CD4-positive, alpha-beta T cell treated with Interferon alpha-2 for 1 hour (primary cell): ENCODE results near the gene LMOD2.
"Not testable (repeated sequence)": the region's sequence is repeated elsewhere in the genome, so short reads cannot be mapped to it uniquely, and the experiment has no call there.

ENCODE experiments used
- DNase-seq, 2 donors: peaks; one replicate each; pipeline ENCODE4 v3.0.0-alpha.2; 2020 to 2022

The LMOD2 gene, protein sequence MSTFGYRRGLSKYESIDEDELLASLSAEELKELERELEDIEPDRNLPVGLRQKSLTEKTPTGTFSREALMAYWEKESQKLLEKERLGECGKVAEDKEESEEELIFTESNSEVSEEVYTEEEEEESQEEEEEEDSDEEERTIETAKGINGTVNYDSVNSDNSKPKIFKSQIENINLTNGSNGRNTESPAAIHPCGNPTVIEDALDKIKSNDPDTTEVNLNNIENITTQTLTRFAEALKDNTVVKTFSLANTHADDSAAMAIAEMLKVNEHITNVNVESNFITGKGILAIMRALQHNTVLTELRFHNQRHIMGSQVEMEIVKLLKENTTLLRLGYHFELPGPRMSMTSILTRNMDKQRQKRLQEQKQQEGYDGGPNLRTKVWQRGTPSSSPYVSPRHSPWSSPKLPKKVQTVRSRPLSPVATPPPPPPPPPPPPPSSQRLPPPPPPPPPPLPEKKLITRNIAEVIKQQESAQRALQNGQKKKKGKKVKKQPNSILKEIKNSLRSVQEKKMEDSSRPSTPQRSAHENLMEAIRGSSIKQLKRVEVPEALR

DNA sequence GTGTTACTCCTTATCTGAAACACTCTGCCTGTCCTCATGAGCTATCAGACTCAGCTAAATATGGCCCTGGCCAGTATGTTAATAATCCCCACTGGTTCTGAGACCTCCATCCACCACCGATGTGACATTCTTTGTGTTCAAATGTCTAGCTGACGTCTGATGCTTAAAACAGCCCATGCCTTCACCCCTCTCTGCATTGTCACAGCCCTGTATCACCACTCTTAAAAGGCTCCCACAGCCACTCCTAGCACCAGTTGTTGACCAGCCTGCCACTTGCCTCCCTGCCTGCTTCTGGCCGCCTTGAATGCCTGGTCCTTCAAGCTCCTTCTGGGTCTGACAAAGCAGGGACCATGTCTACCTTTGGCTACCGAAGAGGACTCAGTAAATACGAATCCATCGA lies at the start of gene LMOD2:
Gene LMOD2, plus strand, starts transcription at position 253 of the 400 bp plus-strand sequence. Its CDS starts 98 bp downstream, at position 351.
- DNase-seq, result no peak

DNA sequence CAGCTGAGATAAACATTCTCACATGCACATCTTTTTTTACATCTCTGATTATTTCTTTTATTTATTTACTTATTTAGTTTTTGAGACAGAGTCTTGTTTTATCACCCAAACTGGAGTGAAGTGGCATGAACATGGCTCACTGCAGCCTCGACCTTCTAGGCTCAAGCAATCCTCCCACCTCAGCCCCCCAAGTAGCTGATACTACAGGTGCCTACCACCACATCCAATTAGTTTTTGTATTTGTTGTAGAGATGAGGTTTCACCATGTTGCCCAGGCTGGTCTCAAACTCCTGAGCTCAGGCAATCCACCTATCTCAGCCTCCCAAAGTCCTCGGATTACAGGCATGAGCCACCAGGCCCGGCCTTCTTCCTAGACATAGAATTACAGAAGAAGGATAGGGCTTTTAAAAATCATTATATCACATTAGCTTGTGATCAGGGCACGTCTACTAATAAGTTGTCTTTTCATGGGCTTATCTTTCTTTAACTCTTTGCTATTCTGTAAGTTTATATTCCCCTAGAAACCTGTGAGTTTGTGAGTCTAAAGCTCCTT lies 48.2 kb upstream of the LMOD2 start:
- no peak for DNase-seq

DNA sequence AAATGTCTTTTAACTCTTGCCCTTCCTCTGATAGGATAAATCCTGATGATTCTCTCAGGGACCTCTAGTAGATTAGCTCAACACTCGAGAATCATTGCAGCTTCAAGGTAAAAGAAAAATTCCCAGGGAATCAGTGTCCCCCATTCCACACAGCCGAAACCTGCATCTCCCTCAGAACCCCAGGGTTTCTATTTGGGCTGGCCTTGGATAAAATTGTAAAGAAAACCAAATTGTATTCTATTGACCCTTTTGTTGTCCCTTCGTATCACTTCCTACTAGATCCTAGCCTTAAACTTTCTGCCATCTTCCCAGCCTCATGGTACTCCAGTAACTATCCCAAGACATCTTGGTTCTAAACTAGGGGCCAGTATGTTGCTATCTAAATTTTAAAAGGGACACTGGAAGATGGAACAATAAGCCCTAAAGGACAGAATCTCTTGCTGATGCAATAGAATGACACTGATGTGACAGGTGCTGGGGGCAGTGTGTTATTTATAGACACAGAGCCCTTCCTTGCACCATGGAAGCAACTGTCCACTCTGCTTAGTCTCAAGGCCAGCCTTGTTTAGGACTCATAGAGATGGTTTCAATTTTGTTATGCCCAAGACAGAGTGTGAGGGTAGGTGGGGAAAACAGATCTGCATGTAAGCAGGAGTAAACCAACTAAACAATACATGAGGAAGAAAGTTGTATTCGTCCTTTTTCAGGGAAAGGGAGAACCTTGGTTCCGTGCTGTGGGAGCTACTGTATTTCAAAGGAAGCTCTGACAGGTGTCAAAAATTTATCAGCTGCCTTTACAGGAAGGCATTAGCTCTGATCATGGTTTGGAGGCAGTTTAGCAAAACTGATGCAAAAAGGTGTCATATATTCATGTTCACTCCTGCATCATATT lies 46.4 kb upstream of the LMOD2 start:
- no peak for DNase-seq

DNA sequence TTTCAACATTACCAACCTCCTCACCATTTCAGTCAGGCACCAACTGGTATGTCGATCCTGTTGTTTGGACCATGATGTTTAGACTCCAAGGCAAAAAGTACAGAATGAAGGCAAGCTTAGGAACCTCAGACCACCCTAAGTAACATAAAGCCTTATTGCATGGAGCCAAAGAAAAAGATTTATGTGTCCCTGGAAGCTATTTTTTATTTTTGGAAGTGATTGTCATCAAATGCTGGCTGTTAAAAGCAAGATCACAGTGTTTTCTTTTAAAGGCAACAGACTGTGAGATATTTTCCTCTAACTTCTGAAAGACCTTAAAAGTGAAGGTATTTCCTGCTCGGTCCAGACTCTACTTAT lies 45.8 kb upstream of the LMOD2 start:
- no peak for DNase-seq

DNA sequence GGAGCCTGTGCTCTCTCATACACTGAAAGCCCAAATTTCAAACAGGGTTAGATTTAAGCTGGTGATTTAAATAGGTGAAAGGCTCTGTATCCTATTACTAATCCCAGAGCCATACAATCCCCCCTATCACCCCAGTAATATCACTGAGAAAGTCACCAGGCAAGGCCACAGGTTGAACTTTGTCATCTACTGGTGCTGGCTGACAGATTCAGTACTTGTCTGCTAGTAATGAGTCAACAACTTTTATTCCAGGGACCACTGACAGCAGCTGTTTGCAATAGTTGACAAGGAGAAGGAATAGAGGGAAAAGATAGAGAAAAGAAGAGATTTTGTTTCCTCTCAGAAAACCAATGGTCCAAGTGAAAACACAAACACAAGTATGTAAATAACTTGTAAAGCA lies 43.6 kb upstream of the LMOD2 start:
- DNase-seq, result no peak

DNA sequence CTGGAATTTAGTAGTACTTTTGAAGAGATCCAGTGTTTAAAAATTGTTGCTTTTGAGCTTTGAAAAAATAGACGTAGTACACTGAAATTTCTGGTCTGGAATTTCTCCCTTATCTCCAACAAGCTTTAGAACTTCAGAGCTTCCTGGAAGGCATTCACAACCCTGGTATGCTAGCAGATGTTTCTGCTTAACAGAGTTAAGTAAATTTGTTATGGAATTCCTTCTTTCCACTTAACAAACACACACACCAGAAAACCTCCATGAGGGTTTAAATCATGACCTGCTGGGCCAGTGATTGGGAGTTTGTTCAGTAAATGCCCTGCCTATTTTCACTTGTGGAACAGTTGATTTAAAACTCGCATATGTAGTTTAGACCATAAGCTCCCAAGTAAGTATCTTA lies 40.3 kb upstream of the LMOD2 start:
- no peak for DNase-seq

DNA sequence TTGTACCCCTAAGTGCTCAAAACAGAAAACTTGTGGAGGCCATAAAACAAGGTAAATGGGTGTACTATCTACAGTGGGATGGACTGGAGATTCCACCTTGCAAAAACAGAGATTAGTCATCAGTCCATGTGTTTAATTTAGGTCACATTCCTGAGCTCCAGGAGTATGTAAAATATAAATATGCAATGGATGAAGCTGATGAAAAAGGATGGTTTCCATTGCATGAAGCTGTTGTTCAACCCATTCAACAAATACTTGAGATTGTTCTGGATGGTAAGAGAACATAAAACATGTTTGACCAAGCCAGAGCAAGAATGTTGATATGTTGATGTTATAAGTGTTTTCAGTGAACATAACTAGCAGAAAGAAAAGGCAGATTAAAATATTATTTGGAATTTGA lies 39.4 kb upstream of the LMOD2 start:
- DNase-seq, result no peak

DNA sequence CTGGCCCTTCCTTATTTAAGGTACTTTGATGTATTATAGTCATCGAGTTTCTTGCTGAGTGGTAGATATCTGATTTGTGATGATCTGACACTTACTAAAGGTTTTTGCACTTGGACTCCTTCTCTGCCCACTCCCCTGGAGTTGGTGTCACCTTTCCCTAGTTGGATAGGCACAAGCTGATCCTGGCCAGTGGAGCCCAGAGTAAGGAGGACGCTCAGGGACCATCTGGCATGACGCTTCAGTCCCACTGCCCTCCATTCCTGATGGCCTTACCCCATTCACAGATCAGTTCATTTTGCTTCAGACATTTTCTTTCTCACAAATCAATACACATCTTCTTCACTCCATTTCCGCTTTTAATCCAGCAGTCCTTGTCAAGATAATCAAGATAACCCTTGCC lies 34.0 kb upstream of the LMOD2 start:
- no peak for DNase-seq

DNA sequence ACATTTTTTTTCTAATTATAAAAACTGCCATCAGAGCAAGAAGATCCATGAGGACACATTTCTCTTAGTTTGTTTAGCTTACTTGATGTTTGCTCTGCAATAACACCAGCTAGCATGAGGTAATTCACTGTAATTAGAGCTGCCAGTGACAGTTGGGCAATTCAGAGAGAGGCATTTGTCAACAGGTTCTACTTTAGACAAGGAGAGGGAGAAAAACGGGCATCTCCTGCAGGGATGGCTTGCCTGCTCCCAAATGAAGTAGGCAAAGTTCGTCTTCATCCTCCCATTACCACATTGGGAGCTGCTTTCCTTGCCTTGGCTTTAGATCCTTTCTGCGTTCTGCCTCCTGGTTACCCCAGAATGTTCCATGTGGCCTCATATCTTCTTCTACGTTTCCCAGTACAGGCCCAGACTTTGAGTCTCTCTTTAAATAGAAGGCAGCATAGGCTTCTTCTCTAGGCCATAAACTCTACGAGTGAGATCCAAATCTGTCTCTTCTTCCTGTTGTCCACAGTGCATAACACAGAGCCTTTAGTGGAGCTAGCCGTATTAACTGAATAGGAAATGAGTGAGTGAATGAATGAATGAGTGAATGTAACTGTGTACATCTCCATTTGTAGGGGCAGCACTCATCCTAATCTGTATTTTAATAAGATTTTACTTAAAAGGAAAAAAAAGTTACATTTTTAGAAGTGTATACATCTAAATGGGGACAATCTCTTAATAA lies 32.8 kb upstream of the LMOD2 start:
- no peak for DNase-seq

DNA sequence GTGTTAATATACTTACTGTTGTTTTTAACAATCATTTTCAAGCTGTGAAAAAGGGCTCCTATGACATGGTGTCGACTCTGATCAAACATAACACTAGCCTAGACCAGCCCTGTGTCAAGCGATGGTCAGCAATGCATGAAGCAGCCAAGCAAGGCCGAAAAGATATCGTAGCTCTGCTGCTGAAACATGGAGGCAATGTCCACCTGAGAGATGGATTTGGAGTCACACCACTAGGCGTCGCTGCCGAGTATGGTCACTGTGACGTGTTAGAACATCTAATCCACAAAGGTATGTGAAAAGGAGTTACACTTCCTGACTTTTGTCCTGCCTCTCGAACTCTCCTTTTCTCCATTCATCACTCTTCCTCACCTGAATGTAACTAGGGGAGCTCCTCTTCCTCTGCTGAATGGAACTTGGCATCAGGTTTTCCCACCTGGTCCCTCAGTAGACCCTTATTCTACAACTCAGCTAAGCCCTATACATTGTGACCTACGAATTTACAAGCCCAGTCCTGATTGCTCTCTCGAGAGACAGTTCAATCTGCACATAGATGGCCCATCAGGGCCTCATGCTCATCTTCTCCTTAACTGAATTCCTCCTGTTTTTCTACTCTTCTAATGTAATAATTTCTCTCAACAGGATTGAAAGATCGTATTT lies 31.0 kb upstream of the LMOD2 start:
- peak; percentile 22 to 63 for DNase-seq

DNA sequence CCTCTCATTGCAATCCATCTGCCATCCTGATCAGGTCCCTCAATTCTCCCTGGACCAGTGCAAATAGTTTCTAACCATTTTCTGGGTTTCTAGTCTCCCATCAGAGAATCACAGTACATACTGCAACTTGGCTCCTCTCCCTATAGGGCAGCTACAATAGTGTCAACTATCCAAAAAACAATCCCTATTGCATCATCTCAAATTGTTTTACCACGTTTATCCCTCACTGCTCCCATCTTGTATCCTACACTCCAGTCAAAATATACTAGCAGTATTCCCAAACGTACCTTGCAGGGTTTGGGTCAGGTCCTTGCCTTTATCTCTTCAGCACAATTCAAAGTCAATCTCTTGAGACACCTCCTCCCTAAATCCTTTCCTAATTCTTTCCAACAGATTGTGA lies 30.4 kb upstream of the LMOD2 start:
- no peak for DNase-seq

DNA sequence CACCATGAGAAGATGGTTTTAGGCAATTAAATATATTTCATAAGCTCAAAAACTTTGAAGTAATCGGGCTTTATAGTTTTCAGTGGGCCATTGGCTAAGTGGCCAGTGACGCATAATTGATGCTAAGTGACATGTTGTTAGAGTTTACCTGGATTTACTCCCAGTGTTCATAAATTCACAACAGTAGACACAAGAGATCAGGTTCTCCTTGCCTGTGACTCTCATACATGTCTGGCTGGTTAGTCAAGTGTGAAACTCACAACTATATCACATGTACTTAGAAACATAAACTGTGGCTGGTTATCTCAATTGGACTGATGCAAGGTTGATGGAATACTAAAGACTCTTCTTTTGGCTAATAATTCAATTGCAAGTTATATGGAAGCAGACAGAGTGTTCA lies 27.8 kb upstream of the LMOD2 start:
- no peak for DNase-seq

DNA sequence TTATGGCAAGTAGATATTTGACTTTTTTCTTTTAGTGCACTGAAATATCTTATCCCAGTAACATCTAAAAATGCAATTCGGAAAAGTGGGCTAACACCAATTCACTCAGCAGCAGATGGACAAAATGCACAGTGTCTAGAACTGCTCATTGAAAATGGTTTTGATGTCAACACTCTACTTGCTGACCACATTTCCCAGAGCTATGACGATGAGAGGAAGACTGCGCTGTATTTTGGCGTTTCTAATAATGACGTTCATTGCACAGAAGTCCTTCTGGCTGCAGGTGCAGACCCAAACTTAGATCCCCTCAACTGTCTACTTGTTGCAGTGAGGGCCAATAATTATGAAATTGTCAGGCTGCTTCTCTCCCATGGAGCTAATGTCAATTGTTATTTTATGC lies 26.8 kb upstream of the LMOD2 start:
- no peak for DNase-seq

DNA sequence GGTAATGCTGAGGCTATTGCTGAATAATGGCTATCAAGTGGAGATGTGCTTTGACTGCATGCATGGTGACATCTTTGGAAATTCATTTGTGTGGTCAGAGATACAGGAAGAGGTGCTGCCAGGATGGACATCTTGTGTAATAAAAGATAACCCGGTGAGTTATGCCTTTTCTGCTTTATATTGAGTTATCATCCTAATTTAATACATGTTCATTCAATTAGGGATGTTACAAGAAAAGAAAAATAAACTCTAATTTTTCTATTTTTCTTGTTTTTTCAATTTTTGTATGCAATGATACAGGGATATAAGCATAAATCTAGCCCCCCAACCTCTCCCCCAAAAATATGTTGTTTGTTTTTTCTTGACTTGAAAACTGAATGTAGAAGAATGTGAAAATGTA lies 26.4 kb upstream of the LMOD2 start:
- DNase-seq, result no peak

DNA sequence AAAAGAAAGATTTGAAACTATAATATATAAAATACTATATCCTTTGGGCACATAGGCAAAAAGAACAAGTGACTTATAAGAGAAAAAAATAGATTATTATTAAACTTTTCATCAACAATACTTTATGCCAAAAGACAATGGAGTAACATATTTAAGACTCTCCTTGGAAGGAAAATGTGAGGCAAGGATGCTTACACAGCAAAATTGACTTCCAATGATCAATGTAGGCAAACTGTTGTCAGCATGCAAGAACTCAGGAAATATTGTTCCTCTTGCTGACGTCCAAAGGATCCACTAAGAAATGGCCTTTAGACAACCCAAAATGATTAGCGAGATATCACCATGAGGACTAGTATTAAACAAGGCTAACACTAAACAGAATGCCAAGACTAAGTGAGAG lies 22.9 kb upstream of the LMOD2 start:
- DNase-seq, result no peak

DNA sequence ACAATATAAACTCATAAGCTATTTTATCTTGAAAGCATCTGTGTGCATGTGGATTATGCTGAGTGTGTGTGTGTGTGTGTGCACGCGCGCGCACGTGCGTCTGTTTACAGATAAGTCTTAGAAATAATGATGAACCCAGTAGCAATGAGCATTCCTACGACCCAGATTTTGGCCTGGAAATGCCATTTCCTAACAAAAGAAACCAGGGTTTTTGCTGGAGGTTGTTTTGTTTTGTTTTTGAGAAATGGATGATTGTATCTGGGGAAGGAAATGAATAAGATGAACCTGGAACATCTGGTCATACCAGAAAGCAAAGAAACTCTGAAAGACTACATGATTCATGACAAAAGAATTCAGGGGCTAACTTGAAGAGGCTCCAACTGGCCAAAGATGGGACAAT lies 22.1 kb upstream of the LMOD2 start:
- no peak for DNase-seq

DNA sequence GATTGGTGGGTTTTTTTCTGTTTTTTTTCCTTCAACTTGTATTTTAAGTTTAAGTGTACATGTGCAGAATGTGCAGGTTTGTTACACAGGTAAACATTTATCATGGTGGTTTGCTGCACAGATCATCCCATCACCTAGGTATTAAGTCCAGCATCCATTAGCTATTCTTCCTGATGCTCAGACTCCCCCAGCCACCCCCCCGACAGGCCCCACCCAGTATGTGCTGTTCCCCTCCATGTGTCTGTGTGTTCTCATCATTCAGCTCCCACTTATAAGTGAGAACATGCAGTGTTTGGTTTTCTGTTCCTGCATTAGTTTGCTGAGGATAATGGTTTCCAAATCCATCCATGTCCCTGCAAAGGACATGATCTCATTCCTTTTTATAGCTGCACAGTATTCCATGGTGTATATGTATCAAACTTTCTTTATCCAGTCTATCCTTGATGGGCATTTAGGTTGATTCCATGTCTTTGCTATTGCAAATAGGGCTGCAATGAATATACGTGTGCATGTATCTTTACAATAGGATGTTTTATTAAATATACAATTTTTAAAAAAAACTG lies 21.6 kb upstream of the LMOD2 start:
- DNase-seq, result not testable (repeated sequence)

DNA sequence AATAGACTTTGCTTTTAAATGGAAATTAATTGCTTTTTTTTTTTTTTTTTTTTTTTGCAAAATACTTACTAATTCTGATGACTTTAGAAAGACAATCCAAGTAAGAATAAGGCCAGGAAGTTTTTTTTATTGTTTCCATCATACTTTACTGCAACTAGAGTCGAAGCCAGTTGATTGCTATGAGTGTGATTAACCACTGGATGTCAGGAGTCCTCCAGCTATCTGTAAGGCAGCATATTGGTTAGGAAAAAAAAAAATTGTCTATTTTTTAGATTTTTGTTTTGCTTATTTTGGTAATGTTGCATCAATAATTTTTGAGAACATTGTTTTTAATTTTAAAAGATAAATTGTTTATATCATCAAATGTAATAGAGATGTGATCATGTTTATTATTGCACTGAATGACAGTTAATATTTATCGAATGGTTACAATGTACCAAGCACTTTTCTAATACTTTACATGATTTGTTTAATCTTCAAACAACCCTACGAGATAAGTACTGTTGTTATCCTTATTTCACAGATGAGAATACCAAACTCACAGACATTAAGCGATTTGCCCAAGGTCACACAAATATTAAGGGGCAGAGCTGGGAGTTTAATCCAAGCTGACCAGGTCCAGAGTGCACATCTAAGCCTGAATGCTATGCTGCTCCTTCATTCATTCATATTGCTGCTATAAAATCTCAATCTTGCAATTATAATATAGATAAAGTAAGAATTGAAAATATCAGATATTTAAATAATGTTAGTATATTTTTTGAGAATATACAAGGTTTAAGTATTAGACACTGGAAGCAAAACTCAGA lies 19.9 kb upstream of the LMOD2 start:
- peak in 1 of 2 donors; percentile 4 for DNase-seq

DNA sequence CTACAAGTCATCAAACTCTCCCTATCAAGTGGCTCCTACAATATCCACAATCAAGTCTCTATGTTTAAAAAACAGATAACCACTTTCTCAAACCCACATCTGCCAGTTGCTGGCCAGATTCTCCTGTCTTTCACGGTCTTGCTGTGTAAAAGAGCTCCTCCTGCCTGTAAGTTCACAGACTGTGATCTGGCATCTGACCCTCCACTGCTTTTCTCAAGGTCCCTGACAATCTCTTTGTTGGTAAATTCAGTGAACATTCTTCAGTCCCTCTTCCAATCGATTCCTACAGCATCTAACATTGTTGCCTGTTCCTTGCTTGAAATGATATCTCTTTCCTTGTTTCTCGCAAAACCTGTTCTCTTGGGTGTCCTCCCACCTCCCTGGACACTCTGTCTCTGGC lies 18.5 kb upstream of the LMOD2 start:
- no peak for DNase-seq

DNA sequence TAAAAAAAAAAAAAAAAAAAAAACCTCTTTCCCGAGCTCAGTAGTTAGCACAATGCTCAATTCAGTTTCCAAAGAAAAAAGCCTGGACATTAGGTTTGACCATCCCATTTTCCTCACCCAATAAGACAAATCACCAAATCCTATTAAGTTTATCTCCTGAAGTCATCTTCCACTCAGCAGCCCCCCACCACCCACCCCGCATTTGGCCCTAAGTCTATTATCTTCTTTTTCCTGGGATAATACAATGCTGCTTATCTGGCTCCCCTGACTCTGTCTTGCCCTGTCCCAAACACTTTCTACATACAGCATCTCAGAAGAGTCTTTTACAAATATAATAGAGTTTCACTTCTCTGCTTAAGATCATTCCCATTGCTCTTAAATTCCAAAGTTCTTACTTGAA lies 17.8 kb upstream of the LMOD2 start:
- no peak for DNase-seq

DNA sequence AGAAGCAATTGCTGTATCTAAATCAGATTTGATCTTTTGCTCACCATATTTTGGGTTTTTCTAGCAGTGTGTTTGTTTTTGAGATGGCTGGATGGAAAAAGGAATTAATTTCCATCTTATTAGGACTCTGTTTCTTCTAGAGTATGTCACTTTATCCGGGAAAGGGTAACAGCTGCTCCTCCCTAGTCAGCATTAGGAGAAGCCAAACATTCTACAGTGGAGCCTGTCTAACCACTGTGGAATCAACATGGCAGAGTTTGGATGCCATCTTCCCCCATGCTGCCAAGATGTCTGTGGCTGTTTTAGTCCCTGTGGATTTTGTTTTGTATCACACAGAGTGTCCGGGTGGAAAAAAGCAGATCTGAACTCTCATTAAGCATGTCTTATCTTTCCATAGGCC lies 16.0 kb upstream of the LMOD2 start:
- no peak for DNase-seq
